ENCODE measurements around the gene NTS.

Gene NTS

DNA sequence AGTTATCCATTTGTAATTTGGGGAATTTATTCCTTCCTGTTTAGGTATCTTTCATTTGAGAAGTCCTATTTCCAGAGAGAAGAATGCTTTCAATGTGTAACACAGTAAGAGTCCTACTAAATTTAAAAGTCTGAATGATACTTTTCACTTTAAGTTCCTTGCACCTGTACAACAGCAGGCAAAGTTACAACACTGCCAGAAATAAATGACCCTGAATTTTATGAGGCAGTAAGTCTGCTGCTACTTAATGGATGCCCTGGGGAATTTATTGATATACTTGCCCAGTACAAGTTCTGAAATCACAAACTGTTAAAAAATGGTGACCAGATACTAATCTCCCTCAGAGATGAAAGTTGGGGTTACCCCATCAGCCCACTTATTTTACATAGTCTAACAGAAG lies 53.1 kb downstream of the NTS start:
- no peak overlapping the region for H3K4me3 ChIP-seq (ENCODE audit: low read depth, low read length)
- H3K27me3 ChIP-seq (ENCODE audit: control insufficient read depth, insufficient read depth, low read length), result no peaks in the 10 kb centered on the region
- H3K9ac ChIP-seq (ENCODE audit: low read depth, low read length), result no peak overlapping the region
- peaks cover 11% of the 10 kb centered on the region for H3K4me1 ChIP-seq (ENCODE audit: control insufficient read depth, insufficient read depth, low read length)
- no peak overlapping the region for H3K27ac ChIP-seq (ENCODE audit: low read depth, low read length)
- H3K36me3 ChIP-seq (ENCODE audit: control insufficient read depth, insufficient read depth, low read length), result no peaks in the 10 kb centered on the region
- no peaks in the 10 kb centered on the region; the same call in 1 of the 2 replicates for H3K9me3 ChIP-seq (ENCODE audit: control insufficient read depth, insufficient read depth, low read length)

Measured in HUES48 (cell line).